ENCODE results near the gene SSC5D. TPM values are rescaled to one million over a fixed set of nuclear protein-coding genes. Genes with fewer than 3 reads are reported as not detected.

Gene SSC5D
- total RNA-seq, 1 donor from 2014 or later: 3.7 TPM

DNA sequence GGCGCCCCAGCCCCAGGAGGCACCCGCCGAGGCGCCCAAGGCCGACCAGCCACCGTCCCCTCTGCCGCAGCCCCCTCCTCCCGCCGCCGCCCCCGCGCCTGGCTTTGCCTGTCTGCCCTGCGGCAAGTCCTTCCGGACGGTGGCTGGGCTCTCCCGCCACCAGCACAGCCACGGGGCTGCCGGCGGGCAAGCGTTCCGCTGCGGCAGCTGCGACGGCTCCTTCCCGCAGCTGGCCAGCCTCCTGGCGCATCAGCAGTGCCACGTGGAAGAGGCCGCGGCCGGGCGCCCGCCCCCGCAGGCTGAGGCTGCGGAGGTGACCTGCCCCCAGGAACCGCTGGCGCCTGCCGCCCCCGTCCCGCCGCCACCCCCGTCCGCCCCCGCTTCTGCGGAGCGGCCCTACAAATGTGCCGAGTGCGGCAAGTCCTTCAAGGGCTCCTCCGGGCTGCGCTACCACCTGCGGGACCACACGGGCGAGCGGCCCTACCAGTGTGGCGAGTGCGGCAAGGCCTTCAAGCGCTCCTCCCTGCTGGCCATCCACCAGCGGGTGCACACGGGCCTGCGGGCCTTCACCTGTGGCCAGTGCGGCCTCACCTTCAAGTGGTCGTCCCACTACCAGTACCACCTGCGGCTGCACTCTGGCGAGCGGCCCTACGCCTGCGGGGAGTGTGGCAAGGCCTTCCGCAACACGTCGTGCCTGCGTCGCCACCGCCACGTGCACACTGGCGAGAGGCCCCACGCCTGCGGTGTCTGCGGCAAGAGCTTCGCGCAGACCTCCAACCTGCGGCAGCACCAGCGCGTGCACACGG is 5.9 kb upstream of the SSC5D start:
- no peaks in the 10 kb centered on the region for H3K9me3 ChIP-seq (replicated peaks)
- intact Hi-C loops (cut with micrococcal nuclease): no loop called here
- DNase-seq: no peak
- no peaks in the 10 kb centered on the region for H3K27me3 ChIP-seq (ENCODE audit: low read depth)
- peaks cover 66% of the 10 kb centered on the region for H3K4me1 ChIP-seq
- no peak overlapping the region for H3K4me3 ChIP-seq
- TF ChIP-seq, protein P1, sequence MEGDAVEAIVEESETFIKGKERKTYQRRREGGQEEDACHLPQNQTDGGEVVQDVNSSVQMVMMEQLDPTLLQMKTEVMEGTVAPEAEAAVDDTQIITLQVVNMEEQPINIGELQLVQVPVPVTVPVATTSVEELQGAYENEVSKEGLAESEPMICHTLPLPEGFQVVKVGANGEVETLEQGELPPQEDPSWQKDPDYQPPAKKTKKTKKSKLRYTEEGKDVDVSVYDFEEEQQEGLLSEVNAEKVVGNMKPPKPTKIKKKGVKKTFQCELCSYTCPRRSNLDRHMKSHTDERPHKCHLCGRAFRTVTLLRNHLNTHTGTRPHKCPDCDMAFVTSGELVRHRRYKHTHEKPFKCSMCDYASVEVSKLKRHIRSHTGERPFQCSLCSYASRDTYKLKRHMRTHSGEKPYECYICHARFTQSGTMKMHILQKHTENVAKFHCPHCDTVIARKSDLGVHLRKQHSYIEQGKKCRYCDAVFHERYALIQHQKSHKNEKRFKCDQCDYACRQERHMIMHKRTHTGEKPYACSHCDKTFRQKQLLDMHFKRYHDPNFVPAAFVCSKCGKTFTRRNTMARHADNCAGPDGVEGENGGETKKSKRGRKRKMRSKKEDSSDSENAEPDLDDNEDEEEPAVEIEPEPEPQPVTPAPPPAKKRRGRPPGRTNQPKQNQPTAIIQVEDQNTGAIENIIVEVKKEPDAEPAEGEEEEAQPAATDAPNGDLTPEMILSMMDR (IDR thresholded peaks at IDR 0.05; ENCODE audit: borderline replicate concordance): no peak
- no peak overlapping the region for H3K27ac ChIP-seq (replicated peaks)
- peaks cover 25% of the 10 kb centered on the region for H3K36me3 ChIP-seq

DNA sequence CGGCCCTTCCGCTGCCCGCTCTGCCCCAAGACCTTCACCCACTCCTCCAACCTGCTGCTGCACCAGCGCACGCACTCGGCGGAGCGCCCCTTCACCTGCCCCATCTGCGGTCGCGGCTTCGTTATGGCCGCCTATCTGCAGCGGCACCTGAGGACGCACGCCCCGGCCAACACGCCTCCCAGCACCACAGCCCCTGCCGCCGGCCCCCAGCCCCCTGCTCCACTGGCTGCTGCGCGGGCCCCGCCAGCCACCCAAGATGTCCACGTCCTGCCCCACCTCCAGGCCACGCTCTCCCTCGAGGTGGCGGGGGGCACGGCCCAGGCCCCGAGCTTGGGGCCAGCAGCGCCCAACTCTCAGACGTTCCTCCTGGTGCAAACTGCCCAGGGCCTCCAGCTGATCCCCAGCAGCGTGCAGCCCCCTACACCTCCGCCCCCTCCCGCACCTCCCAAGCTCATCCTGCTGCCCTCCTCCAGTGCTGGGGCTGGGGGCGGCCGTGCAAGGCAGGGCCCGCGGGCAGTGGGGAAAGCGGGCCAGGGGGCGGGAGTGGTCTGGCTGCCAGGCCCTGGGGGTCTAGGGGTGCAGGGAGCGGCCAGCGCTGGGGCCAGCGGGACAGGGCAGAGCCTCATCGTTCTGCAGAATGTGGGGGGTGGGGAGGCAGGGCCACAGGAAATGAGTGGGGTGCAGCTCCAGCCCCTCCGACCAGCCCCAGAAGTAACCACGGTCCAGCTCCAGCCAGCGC is 5.1 kb upstream of the SSC5D start:
- TF ChIP-seq, protein P1 (IDR thresholded peaks at IDR 0.05; ENCODE audit: borderline replicate concordance): no peak
- peaks cover 66% of the 10 kb centered on the region for H3K4me1 ChIP-seq
- intact Hi-C loops (cut with micrococcal nuclease): no loop called here
- DNase-seq: no peak
- H3K27ac ChIP-seq (replicated peaks): no peak overlapping the region
- no peaks in the 10 kb centered on the region for H3K27me3 ChIP-seq (ENCODE audit: low read depth)
- no peaks in the 10 kb centered on the region for H3K9me3 ChIP-seq (replicated peaks)
- H3K36me3 ChIP-seq: peaks cover 25% of the 10 kb centered on the region
- no peak overlapping the region for H3K4me3 ChIP-seq

DNA sequence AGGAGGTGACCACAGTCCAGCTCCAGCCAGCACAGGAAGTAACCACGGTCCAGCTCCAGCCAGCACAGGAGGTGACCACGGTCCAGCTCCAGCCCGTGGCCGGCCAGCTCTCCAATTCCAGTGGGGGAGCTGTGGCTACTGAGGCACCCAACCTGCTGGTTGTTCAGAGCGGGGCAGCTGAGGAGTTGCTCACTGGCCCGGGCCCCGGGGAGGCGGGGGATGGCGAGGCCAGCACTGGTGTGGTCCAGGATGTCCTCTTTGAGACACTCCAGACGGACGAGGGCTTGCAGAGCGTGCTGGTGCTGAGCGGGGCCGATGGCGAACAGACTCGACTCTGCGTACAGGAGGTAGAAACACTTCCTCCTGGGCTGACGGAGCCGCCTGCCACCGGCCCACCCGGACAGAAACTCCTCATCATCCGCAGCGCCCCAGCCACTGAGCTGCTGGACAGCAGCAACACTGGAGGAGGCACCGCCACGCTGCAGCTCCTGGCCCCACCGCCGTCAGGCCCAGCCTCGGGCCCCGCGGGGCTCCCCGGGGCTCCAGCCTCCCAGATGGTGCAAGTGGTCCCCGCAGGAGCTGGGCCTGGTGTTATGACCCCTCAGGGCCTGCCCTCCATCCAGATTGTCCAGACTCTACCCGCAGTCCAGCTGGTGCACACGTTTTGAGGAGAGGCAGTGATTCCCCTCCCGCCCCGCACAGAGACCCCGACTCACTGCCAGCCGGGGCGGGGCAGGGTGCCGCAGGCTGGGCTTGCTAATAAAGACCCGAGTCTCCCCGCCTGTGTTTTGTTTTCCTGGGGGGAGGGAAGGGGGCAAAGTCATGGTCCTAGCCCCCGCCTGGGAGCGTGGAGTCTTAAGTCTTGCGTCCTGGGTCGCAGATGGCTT is 4.3 kb upstream of the SSC5D start:
- H3K9me3 ChIP-seq (replicated peaks): no peaks in the 10 kb centered on the region
- no peak for DNase-seq
- H3K36me3 ChIP-seq: peaks cover 25% of the 10 kb centered on the region
- peak overlapping the region; percentile 80 for H3K4me3 ChIP-seq
- peaks cover 66% of the 10 kb centered on the region for H3K4me1 ChIP-seq
- intact Hi-C loops (cut with micrococcal nuclease): no loop called here
- TF ChIP-seq, protein P1 (IDR thresholded peaks at IDR 0.05; ENCODE audit: borderline replicate concordance): no peak
- no peaks in the 10 kb centered on the region for H3K27me3 ChIP-seq (ENCODE audit: low read depth)
- H3K27ac ChIP-seq (replicated peaks): peak overlapping the region; percentile 90

DNA sequence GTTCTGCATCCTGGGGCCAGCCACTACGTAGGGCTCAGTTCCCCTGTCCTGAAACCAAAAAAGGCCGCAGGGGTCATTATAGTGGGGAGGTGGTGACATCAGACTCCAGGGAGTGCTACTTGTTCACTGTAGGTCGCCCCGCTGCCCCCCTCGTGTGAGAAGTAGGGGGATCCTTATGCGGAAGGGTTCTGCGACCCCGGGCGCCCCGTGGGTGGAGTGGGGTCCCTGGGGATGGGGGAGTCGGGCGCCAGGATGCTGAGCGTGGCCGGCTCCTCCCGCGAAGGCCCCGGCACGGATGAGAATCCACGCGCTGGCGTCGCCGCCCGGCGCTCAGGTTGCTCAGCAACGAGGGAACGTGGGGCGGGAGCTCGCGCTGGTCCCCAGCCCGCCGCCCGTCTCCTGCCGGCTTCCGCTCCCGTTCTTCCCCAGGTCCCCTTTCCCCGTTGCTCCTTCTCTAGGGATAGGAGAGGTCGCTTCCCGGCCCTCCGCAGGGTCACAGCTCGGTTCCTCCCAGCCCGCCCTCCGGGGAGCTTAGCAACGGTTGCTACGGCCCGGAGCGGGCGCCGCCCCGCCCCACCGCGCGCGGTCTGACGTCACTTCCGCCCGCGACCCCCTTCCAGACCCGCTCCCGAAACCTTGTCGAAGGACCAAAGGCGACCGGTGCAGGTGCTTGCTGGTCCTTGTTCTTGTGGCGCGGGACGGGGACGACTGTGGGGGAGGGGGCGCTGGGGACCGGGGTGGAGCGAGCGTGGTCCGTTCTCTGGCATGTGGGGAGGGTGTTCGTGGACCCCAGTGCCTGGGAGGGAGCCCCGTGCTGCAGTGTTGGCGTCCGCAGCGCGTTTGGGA is 3.4 kb upstream of the SSC5D start, which contains the start of gene NAT14:
Gene NAT14 (plus strand): TSS at position 596 of the 846 bp plus-strand sequence. CDS start 521 bp downstream, outside the sequence.
- Histone ChIP-seq H3K4me1 (peaks cover 62% of the 10 kb centered on the region), H3K36me3 (peaks cover 25% of the 10 kb centered on the region), H3K9me3 (replicated peaks) (no peaks in the 10 kb centered on the region), H3K27ac (replicated peaks) (peak within 1 kb of the TSS; percentile 90), H3K27me3 (ENCODE audit: low read depth) (peaks cover 4% of the 10 kb centered on the region), H3K4me3 (peak within 1 kb of the TSS; percentile 80)
- TF ChIP-seq, protein P1 (IDR thresholded peaks at IDR 0.05; ENCODE audit: borderline replicate concordance): no peak
- DNase-seq: peak; percentile 54
- intact Hi-C loops (cut with micrococcal nuclease): no loop called here
